SK-N-SH treated with all-trans-retinoic acid at 6 μM for 48 hours (cell line): ENCODE data around the gene GRIN1.

Experiments used
- ARNTL ChIP-seq: fragments of 450-650 bp; formaldehyde crosslinking; IDR thresholded peaks from 2 replicates; pipeline ENCODE4 v1.5.0; 2020; ENCODE audit warnings: low read depth, mild to moderate bottlenecking, moderate library complexity, borderline replicate concordance
- ZNF70 ChIP-seq: fragments of 450-650 bp; formaldehyde crosslinking; IDR thresholded peaks from 2 replicates; pipeline ENCODE4 v1.5.0; 2020; ENCODE audit warnings: mild to moderate bottlenecking, moderate library complexity

DNA sequence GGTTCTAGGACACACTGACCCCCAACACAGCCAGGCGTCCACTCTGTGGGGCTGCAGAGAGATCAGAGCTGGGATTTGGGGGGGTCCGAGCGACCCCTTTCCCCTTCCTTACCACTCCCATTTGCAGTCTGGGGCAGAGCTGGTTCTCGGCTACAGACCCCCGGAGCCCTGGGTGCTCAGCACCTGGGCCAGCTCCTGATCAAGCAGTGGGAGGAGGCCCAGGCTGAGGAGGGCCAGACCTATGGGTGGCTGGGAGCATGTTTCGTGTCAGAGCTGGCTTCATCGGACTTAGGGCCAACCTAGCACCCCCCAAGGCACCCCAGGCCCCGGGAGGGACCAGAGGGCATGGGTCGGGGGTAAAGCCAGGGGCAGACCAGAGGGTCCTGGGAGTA lies 7.6 kb downstream of the GRIN1 start:
- no peak for TF ChIP-seq ZNF70 (CRISPR knock-in tag)
- TF ChIP-seq ARNTL (CRISPR knock-in tag), result no peak
